Glutamatergic neuron (in vitro differentiated cells): ENCODE results near the gene NEK11. TPM values are rescaled to one million over a fixed set of nuclear protein-coding genes. Genes with fewer than 3 reads are reported as not detected.
A peak's percentile ranks its signal among the peaks of the same experiment; 100 is the strongest.

Source experiments
- DNase-seq: peaks from one replicate; pipeline ENCODE4 v3.0.0; 2022
- H3K27ac Mint-ChIP-seq: one replicate; pipeline ENCODE4 v1.8.0; 2020; ENCODE audit warnings: mild to moderate bottlenecking, mixed read lengths, inconsistent platforms; ENCODE audit not compliant: unreplicated experiment
- H3K27me3 Mint-ChIP-seq: one replicate; pipeline ENCODE4 v1.8.0; 2020; ENCODE audit warnings: mild to moderate bottlenecking, moderate library complexity, mixed read lengths, inconsistent platforms; ENCODE audit not compliant: unreplicated experiment
- H3K36me3 Mint-ChIP-seq: one replicate; pipeline ENCODE4 v1.8.0; 2020; ENCODE audit warnings: mild to moderate bottlenecking, mixed read lengths, inconsistent platforms; ENCODE audit not compliant: unreplicated experiment
- H3K4me1 Mint-ChIP-seq: one replicate; pipeline ENCODE4 v1.8.0; 2020; ENCODE audit warnings: mild to moderate bottlenecking, low read depth, mixed read lengths, inconsistent platforms; ENCODE audit not compliant: unreplicated experiment
- H3K4me3 Mint-ChIP-seq: one replicate; pipeline ENCODE4 v1.8.0; 2020; ENCODE audit warnings: mild to moderate bottlenecking, mixed read lengths, inconsistent platforms; ENCODE audit not compliant: unreplicated experiment
- H3K9me3 Mint-ChIP-seq: one replicate; pipeline ENCODE4 v1.8.0; 2020; ENCODE audit warnings: mild to moderate bottlenecking, moderate library complexity, mixed read lengths, inconsistent platforms; ENCODE audit not compliant: unreplicated experiment
- CTCF ChIP-seq: fragments of 200-600 bp; sonication (generic); IDR thresholded peaks from one replicate; pipeline ENCODE4 v1.5.0; 2021; ENCODE audit not compliant: partially characterized antibody, unreplicated experiment
- total RNA-seq: library from RNA; stranded (reverse); fragmentation: NEBNext Ultra II Directional; extraction: Animal tissue kit (Norgen Biotek cat#: 25700); gene quantifications from one replicate; pipeline ENCODE4 v1.2.1, GENCODE V29; 2021; ENCODE audit not compliant: unreplicated experiment

The NEK11 gene
- total RNA-seq, 1 donor from 2014 or later: 2.5 TPM

- peaks cover 10% of the 10 kb centered on the region for H3K36me3 Mint-ChIP-seq
- peak overlapping the region; percentile 70 for H3K27ac Mint-ChIP-seq
Observed at GRCh38 chr3:131390331-131390730, 363.7 kb downstream of the NEK11 start.

GRCh38 chr3:131393051-131393450, 366.4 kb downstream of the NEK11 start:
- Mint-ChIP-seq H3K27ac (no peak overlapping the region), H3K27me3 (no peaks in the 10 kb centered on the region), H3K36me3 (no peaks in the 10 kb centered on the region), H3K9me3 (no peaks in the 10 kb centered on the region), H3K4me1 (peaks cover 19% of the 10 kb centered on the region), H3K4me3 (no peak overlapping the region)
- no peak for DNase-seq
- TF ChIP-seq CTCF: no peak

More at GRCh38 chr3:131390331-131390730, 363.7 kb downstream of the NEK11 start:
- Mint-ChIP-seq H3K4me3 (no peak overlapping the region), H3K4me1 (peaks cover 26% of the 10 kb centered on the region), H3K9me3 (peaks cover 2% of the 10 kb centered on the region), H3K27me3 (no peaks in the 10 kb centered on the region)
- no peak for DNase-seq
- TF ChIP-seq CTCF: no peak

- Mint-ChIP-seq H3K4me3 (no peak overlapping the region), H3K4me1 (peaks cover 19% of the 10 kb centered on the region), H3K27ac (no peak overlapping the region), H3K27me3 (no peaks in the 10 kb centered on the region), H3K36me3 (no peaks in the 10 kb centered on the region), H3K9me3 (no peaks in the 10 kb centered on the region)
- no peak for DNase-seq
- TF ChIP-seq CTCF: no peak
Observed at GRCh38 chr3:131393868-131394267, 367.2 kb downstream of the NEK11 start.

- no peak for DNase-seq
- peaks cover 19% of the 10 kb centered on the region for H3K4me1 Mint-ChIP-seq
- peak overlapping the region; percentile 25 for H3K27ac Mint-ChIP-seq
- peaks cover 5% of the 10 kb centered on the region for H3K36me3 Mint-ChIP-seq
- no peaks in the 10 kb centered on the region for H3K9me3 Mint-ChIP-seq
- H3K4me3 Mint-ChIP-seq: no peak overlapping the region
- TF ChIP-seq CTCF: no peak
- H3K27me3 Mint-ChIP-seq: no peaks in the 10 kb centered on the region
Observed at GRCh38 chr3:131394400-131394799, 367.7 kb downstream of the NEK11 start.

GRCh38 chr3:131396170-131396569, 369.5 kb downstream of the NEK11 start:
- Mint-ChIP-seq H3K4me3 (no peak overlapping the region), H3K27ac (no peak overlapping the region), H3K9me3 (peaks cover 1% of the 10 kb centered on the region), H3K4me1 (peaks cover 17% of the 10 kb centered on the region), H3K27me3 (no peaks in the 10 kb centered on the region), H3K36me3 (peaks cover 7% of the 10 kb centered on the region)
- no peak for TF ChIP-seq CTCF
- DNase-seq: no peak
